ENCODE measurements around the gene CUTC.

Gene CUTC

GRCh38 chr10:99732033-99732842 is at the start of gene CUTC, which contains the start of gene COX15:
Gene CUTC, plus strand, starts transcription at chr10:99732234. Its CDS starts 115 bp downstream, at chr10:99732349.
Gene COX15, minus strand, starts transcription at chr10:99732127. Its CDS starts 78 bp downstream, at chr10:99732049.
- Mint-ChIP-seq H3K27me3 (ENCODE audit: low read depth) (no peaks in the 10 kb centered on the region), H3K27ac (peak within 1 kb of the TSS; percentile 93 to 99 (median 99)), H3K36me3 (ENCODE audit: low read depth) (peaks cover 33% of the 10 kb centered on the region), H3K9me3 (no peaks in the 10 kb centered on the region), H3K4me3 (peak within 1 kb of the TSS; percentile 98 to 100 (median 100)), H3K4me1 (peaks cover 18% of the 10 kb centered on the region)
- peak; percentile 37 to 47 (median 43) for TF ChIP-seq CTCF (IDR thresholded peaks at IDR 0.05; ENCODE audit: unreplicated experiment in 3 of 3)

- Mint-ChIP-seq H3K27me3 (ENCODE audit: low read depth) (no peaks in the 10 kb centered on the region), H3K9me3 (no peaks in the 10 kb centered on the region), H3K4me1 (peaks cover 5% of the 10 kb centered on the region), H3K27ac (peak overlapping the region; percentile 17 to 83 (median 52)), H3K36me3 (ENCODE audit: low read depth) (peaks cover 20% of the 10 kb centered on the region), H3K4me3 (no peak overlapping the region)
- TF ChIP-seq CTCF (IDR thresholded peaks at IDR 0.05; ENCODE audit: unreplicated experiment in 3 of 3): peak in 1 of 3 experiments; percentile 10
These were observed 49.3 kb upstream of the CUTC start for GRCh38 chr10:99682752-99683151.

GRCh38 chr10:99685597-99685967 is 46.5 kb upstream of the CUTC start:
- TF ChIP-seq CTCF (IDR thresholded peaks at IDR 0.05; ENCODE audit: unreplicated experiment in 3 of 3): no peak
- H3K27ac Mint-ChIP-seq: peak overlapping the region; percentile 59 to 72 (median 70)
- H3K9me3 Mint-ChIP-seq: no peaks in the 10 kb centered on the region
- no peaks in the 10 kb centered on the region for H3K27me3 Mint-ChIP-seq (ENCODE audit: low read depth)
- peaks cover 5% of the 10 kb centered on the region for H3K4me1 Mint-ChIP-seq
- H3K4me3 Mint-ChIP-seq: no peak overlapping the region
- H3K36me3 Mint-ChIP-seq (ENCODE audit: low read depth): peaks cover 12% of the 10 kb centered on the region

- Mint-ChIP-seq H3K4me3 (no peak overlapping the region), H3K36me3 (ENCODE audit: low read depth) (peaks cover 20% of the 10 kb centered on the region), H3K27me3 (ENCODE audit: low read depth) (no peaks in the 10 kb centered on the region), H3K9me3 (no peaks in the 10 kb centered on the region), H3K4me1 (no peaks in the 10 kb centered on the region), H3K27ac (no peak overlapping the region)
- no peak for TF ChIP-seq CTCF (IDR thresholded peaks at IDR 0.05; ENCODE audit: unreplicated experiment in 3 of 3)
These were observed 42.6 kb upstream of the CUTC start for GRCh38 chr10:99689461-99689860.

- Mint-ChIP-seq H3K4me3 (no peak overlapping the region), H3K4me1 (no peaks in the 10 kb centered on the region)
These were observed 38.0 kb upstream of the CUTC start for GRCh38 chr10:99693933-99694583.

More at GRCh38 chr10:99693933-99694583, 38.0 kb upstream of the CUTC start:
- H3K27me3 Mint-ChIP-seq (ENCODE audit: low read depth): no peaks in the 10 kb centered on the region
- H3K36me3 Mint-ChIP-seq (ENCODE audit: low read depth): peaks cover 45% of the 10 kb centered on the region
- TF ChIP-seq CTCF (IDR thresholded peaks at IDR 0.05; ENCODE audit: unreplicated experiment in 3 of 3): no peak
- no peaks in the 10 kb centered on the region for H3K9me3 Mint-ChIP-seq
- H3K27ac Mint-ChIP-seq: no peak overlapping the region
